NCI-H2029 treated with DMSO at 0.1 percent for 48 hours (cell line): ENCODE data around the gene DCLK1.

Experiments
- DNase-seq: peaks from one replicate; lab custom pipeline; 2025; lab: John Stamatoyannopoulos, UW

DCLK1 gene

GRCh38 chr13:35898041-35898440 lies 233.1 kb downstream of the DCLK1 start:
- no peak for DNase-seq

- DNase-seq: no peak
These were observed 236.5 kb downstream of the DCLK1 start for GRCh38 chr13:35894636-35895035.

- DNase-seq: no peak
These were observed 238.1 kb downstream of the DCLK1 start for GRCh38 chr13:35892837-35893814.

- no peak for DNase-seq
These were observed 239.4 kb downstream of the DCLK1 start for GRCh38 chr13:35891507-35892441.

GRCh38 chr13:35889560-35889959 lies 241.6 kb downstream of the DCLK1 start:
- no peak for DNase-seq

GRCh38 chr13:35888981-35889380 lies 242.2 kb downstream of the DCLK1 start:
- no peak for DNase-seq

- DNase-seq: peak; percentile 5
These were observed 242.7 kb downstream of the DCLK1 start for GRCh38 chr13:35888457-35888883.

GRCh38 chr13:35887115-35887666 lies 244.0 kb downstream of the DCLK1 start:
- no peak for DNase-seq

- DNase-seq: no peak
These were observed 244.7 kb downstream of the DCLK1 start for GRCh38 chr13:35886332-35887114.

- no peak for DNase-seq
These were observed 246.9 kb downstream of the DCLK1 start for GRCh38 chr13:35884211-35884760.

GRCh38 chr13:35882722-35883497 lies 248.3 kb downstream of the DCLK1 start:
- DNase-seq: no peak

- DNase-seq: peak; percentile 1
These were observed 249.8 kb downstream of the DCLK1 start for GRCh38 chr13:35881360-35881759.

- DNase-seq: no peak
These were observed 252.1 kb downstream of the DCLK1 start for GRCh38 chr13:35879111-35879510.

- DNase-seq: no peak
These were observed 254.6 kb downstream of the DCLK1 start for GRCh38 chr13:35876601-35877000.

- DNase-seq: no peak
These were observed 256.5 kb downstream of the DCLK1 start for GRCh38 chr13:35874704-35875103.

- DNase-seq: no peak
These were observed 258.8 kb downstream of the DCLK1 start for GRCh38 chr13:35872369-35872768.

- DNase-seq: no peak
These were observed 259.6 kb downstream of the DCLK1 start for GRCh38 chr13:35871561-35871960.

GRCh38 chr13:35866801-35867200 lies 264.4 kb downstream of the DCLK1 start:
- DNase-seq: no peak

GRCh38 chr13:35865341-35866240 lies 265.6 kb downstream of the DCLK1 start:
- DNase-seq: no peak
